K562 (cell line): ENCODE results near the gene PLA2G4D. TPM values are rescaled to one million over a fixed set of nuclear protein-coding genes. Genes with fewer than 3 reads are reported as not detected.

Experiments used
- ATF7 ChIP-seq: fragments of 450-650 bp; IDR thresholded peaks from 2 replicates; pipeline ENCODE4 v1.7.1; 2014; ENCODE audit warnings: mild to moderate bottlenecking, moderate library complexity
- BHLHE40 ChIP-seq: IDR thresholded peaks from 2 replicates; pipeline ENCODE4 v1.6.1; 2011; ENCODE audit warnings: low read length, improper control_type of control experiment
- CCNT2 ChIP-seq: IDR thresholded peaks from 2 replicates; pipeline ENCODE4 v1.6.1; 2011; ENCODE audit warnings: borderline replicate concordance, low read depth, mild to moderate bottlenecking, moderate library complexity, mixed read lengths, low read length; ENCODE audit not compliant: insufficient read length; ENCODE audit errors: extremely low read depth
- CEBPZ ChIP-seq: fragments of 150-350 bp; IDR thresholded peaks from 2 replicates; pipeline ENCODE4 v1.6.1; 2014; ENCODE audit warnings: low read depth, mild to moderate bottlenecking, low read length, borderline replicate concordance
- CREB3L1 ChIP-seq: fragments of 450-650 bp; IDR thresholded peaks from 2 replicates; pipeline ENCODE4 v1.6.1; 2014; ENCODE audit warnings: low read depth, mild to moderate bottlenecking, moderate library complexity, borderline replicate concordance
- DIDO1 ChIP-seq: fragments of 450-650 bp; IDR thresholded peaks from 2 replicates; pipeline ENCODE4 v1.6.1; 2016; ENCODE audit warnings: low read depth, missing biosample characterization, missing genetic modification characterization
- FIP1L1 ChIP-seq: fragments of 200-400 bp; formaldehyde crosslinking; IDR thresholded peaks from 2 replicates; pipeline ENCODE4 v1.6.1; 2018; ENCODE audit warnings: mild to moderate bottlenecking, low read depth, low read length; ENCODE audit not compliant: poor library complexity, severe bottlenecking
- FOSL1 ChIP-seq: fragments of 200-800 bp; sonication (Bioruptor generic); conservative IDR thresholded peaks from 2 replicates; pipeline ENCODE4 v1.6.1; 2016; ENCODE audit warnings: missing genetic modification characterization, missing compliant biosample characterization
- HMBOX1 ChIP-seq: sonication (generic); IDR thresholded peaks from 2 replicates; pipeline ENCODE4 v1.6.1; 2016
- HNRNPLL ChIP-seq: fragments of 200-400 bp; formaldehyde crosslinking; IDR thresholded peaks from 2 replicates; pipeline ENCODE4 v1.6.1; 2017; ENCODE audit warnings: low read length, low read depth, mild to moderate bottlenecking; ENCODE audit not compliant: poor library complexity, severe bottlenecking
- MBD2 ChIP-seq: sonication (generic); IDR thresholded peaks from 2 replicates; pipeline ENCODE4 v1.6.1; 2016; ENCODE audit warnings: low read depth, borderline replicate concordance
- MTA2 ChIP-seq: fragments of 450-650 bp; IDR thresholded peaks from 2 replicates; pipeline ENCODE4 v1.6.1; 2016; ENCODE audit warnings: low read depth
- MXI1 ChIP-seq: IDR thresholded peaks from 2 replicates; pipeline ENCODE4 v1.6.1; 2011; ENCODE audit warnings: low read depth, mild to moderate bottlenecking, improper control_type of control experiment, low read length
- NFE2 ChIP-seq: IDR thresholded peaks from 2 replicates; pipeline ENCODE4 v1.6.1; 2014; ENCODE audit warnings: antibody characterized with exemption, low read depth
- POLR2A ChIP-seq: fragments of 450-650 bp; conservative IDR thresholded peaks from 2 replicates; pipeline ENCODE4 v1.6.1; 2016
- POLR2B ChIP-seq: fragments of 450-650 bp; IDR thresholded peaks from 2 replicates; pipeline ENCODE4 v1.6.1; 2018; ENCODE audit warnings: low read depth; ENCODE audit not compliant: partially characterized antibody
- SLC30A9 ChIP-seq: fragments of 250-450 bp; sonication (Bioruptor Pico); IDR thresholded peaks from 2 replicates; pipeline ENCODE4 v1.8.0; 2022; ENCODE audit warnings: mild to moderate bottlenecking, moderate library complexity
- SMAD2 ChIP-seq: fragments of 150-350 bp; IDR thresholded peaks from 2 replicates; pipeline ENCODE4 v1.6.1; 2014; ENCODE audit warnings: low read depth, mild to moderate bottlenecking, low read length
- ZBTB33 ChIP-seq: sonication (generic); formaldehyde crosslinking; IDR thresholded peaks from 2 replicates; pipeline ENCODE4 v1.8.1; 2023; ENCODE audit warnings: mild to moderate bottlenecking, missing genetic modification reagents
- ZNF124 ChIP-seq: sonication (generic); formaldehyde crosslinking; IDR thresholded peaks from 2 replicates; pipeline ENCODE4 v1.8.1; 2022; ENCODE audit warnings: missing genetic modification reagents
- ZNF584 ChIP-seq: fragments of 200-800 bp; sonication (Bioruptor generic); IDR thresholded peaks from 2 replicates; pipeline ENCODE4 v1.6.1; 2016; ENCODE audit warnings: low read depth, mild to moderate bottlenecking, missing genetic modification characterization, missing compliant biosample characterization
- ZNF586 ChIP-seq: fragments of 450-650 bp; formaldehyde crosslinking; conservative IDR thresholded peaks from 2 replicates; pipeline ENCODE4 v1.4.0; 2020; ENCODE audit warnings: mild to moderate bottlenecking, moderate library complexity
- ZNF717 ChIP-seq: fragments of 250-450 bp; sonication (Bioruptor Pico); IDR thresholded peaks from 2 replicates; pipeline ENCODE4 v1.5.0; 2021
- ZNF75A ChIP-seq: fragments of 450-650 bp; formaldehyde crosslinking; IDR thresholded peaks from 2 replicates; pipeline ENCODE4 v1.4.0; 2020; ENCODE audit warnings: mild to moderate bottlenecking
- polyA plus RNA-seq, 8 experiments: library from polyadenylated mRNA; depleted of rRNA in 4 of 8; stranded (reverse) in 5 of 8; unstranded in 3 of 8; fragments of >200 nt; fragmentation: Nextera tagmentation in 2 of 8; fragmentation: Illumina TruSeq in 1 of 8; extraction: Ambion mirVana in 2 of 8; extraction: Trizol in 1 of 8; gene quantifications; 2 replicates each; pipeline versions ENCODE4 v1.2.1 to v1.2.3, GENCODE V29; 2011 to 2014; ENCODE audit warnings: inconsistent platforms in 1 of 8, missing spikeins in 1 of 8
- total RNA-seq, 7 experiments: library from RNA; depleted of rRNA in 6 of 7; stranded (reverse); fragments of >200 nt in 6 of 7; fragmentation: Illumina TruSeq in 2 of 7; extraction: Trizol in 2 of 7; gene quantifications; 2 replicates each; pipeline versions ENCODE4 v1.2.1 to v1.2.3, GENCODE V29; 2011 to 2021; ENCODE audit warnings: low replicate concordance in 1 of 7

The PLA2G4D gene
- total and polyA plus RNA-seq, 9 of the 15 experiments (the other 6 are each of a cell fraction or from before 2014, with no cell fraction given): 0.04 TPM; not detected in 8

GRCh38 chr15:42073418-42073817 lies 20.9 kb downstream of the PLA2G4D start (continued):
- TF ChIP-seq HMBOX1 (no peak), BHLHE40 (peak; percentile 89), FIP1L1 (no peak), ZNF584 (CRISPR knock-in tag) (no peak), HNRNPLL (no peak), MBD2 (no peak), ZNF124 (no peak), ATF7 (peak; percentile 77), NFE2 (peak; percentile 52), ZBTB33 (CRISPR knock-in tag) (no peak), FOSL1 (tag) (peak; percentile 86), SLC30A9 (CRISPR knock-in tag) (no peak), CCNT2 (no peak), SMAD2 (no peak), MTA2 (no peak), POLR2B (no peak), MXI1 (no peak), CEBPZ (no peak), ZNF717 (no peak), ZNF75A (CRISPR knock-in tag) (no peak), POLR2A (no peak), DIDO1 (no peak), ZNF586 (CRISPR knock-in tag) (no peak), CREB3L1 (no peak)
